Esophagus (tissue), 2 donors: ENCODE data around the gene DSN1. TPM values are rescaled to one million over a fixed set of nuclear protein-coding genes. Genes with fewer than 3 reads are reported as not detected.

Experiments
- H3K27ac ChIP-seq, 2 donors: one replicate each; pipeline ENCODE4 v1.5.1; 2013; ENCODE audit warnings: low read depth in 2 of 2, mild to moderate bottlenecking in 2 of 2, inconsistent platforms in 1 of 2, low read length in 1 of 2, moderate library complexity in 1 of 2
- H3K27me3 ChIP-seq, 2 donors: one replicate each; pipeline ENCODE4 v1.6.1; 2013; ENCODE audit warnings: low read length in 2 of 2, control low read depth in 1 of 2, mild to moderate bottlenecking in 1 of 2; ENCODE audit not compliant: insufficient read depth in 2 of 2, control insufficient read depth in 1 of 2
- H3K36me3 ChIP-seq, 2 donors: one replicate each; pipeline ENCODE4 v1.6.1; 2013; ENCODE audit warnings: low read length in 1 of 2; ENCODE audit not compliant: control insufficient read depth in 2 of 2, insufficient read depth in 2 of 2
- H3K4me1 ChIP-seq, 2 donors: one replicate each; pipeline ENCODE4 v1.6.1; 2013; ENCODE audit warnings: low read length in 1 of 2; ENCODE audit not compliant: control insufficient read depth in 2 of 2, insufficient read depth in 2 of 2
- H3K4me3 ChIP-seq, 2 donors: one replicate each; pipeline ENCODE4 v1.5.1; 2013; ENCODE audit warnings: low read length in 2 of 2, mild to moderate bottlenecking in 2 of 2, low read depth in 1 of 2, moderate library complexity in 1 of 2
- H3K9me3 ChIP-seq, 2 donors: one replicate each; pipeline ENCODE4 v1.6.1; 2013; ENCODE audit warnings: mild to moderate bottlenecking in 2 of 2, low read depth in 1 of 2, low read length in 1 of 2, moderate library complexity in 1 of 2; ENCODE audit not compliant: control insufficient read depth in 2 of 2, insufficient read depth in 1 of 2
- WGBS, 2 donors: extraction: QIAGEN DNeasy Blood & Tissue Kit; methylation state at CpG; one replicate each; pipeline ENCODE4 v1.1.7; 2013; 5-methylcytosine and 5-hydroxymethylcytosine counted together
- polyA plus RNA-seq, 2 donors: library from polyadenylated mRNA; stranded (reverse); fragments of 200-250 nt; gene quantifications; one replicate each; pipeline ENCODE4 v1.2.3, GENCODE V29; 2013
- donor health status: healthy with polysubstance abuse.
- donor health status: Bipolar disorder and iron deficiency.

The DSN1 gene
- polyA plus RNA-seq, 2 donors: 7.6 to 9.4 TPM

DNA sequence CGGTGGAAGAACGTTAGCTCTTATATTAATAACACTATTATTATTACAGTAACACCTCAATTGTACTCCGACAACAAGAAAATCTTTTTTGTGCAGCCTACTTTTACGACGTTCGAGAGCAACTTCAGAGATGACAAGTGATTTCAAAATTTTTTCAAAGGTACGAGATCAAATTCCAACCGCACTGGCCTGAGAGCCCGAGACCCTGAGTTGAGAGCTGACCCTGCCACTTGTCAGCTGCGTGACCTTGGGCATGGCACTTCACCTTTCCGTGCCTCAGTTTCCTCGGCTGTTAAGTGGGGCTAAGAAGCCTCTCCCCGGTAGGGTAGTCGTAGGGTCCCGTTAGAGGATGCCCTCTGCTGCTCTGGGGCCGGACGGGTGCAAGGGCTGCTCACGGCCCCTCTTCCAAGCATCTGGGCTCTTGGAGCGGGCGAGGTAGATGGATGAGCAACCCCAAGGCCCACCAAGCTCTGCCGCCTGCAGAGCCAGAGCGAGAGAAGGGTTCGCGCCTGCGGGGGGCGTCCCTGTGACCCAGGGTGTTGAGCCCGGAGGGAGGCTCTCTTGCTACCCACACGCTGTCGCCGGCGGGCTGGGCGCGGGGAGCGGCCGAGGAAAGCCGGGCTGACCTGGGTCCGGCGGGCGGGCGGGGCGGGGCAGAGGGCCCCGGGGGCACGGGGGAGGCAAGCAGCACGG, 28.2 kb downstream of the DSN1 start:
- no peaks in the 10 kb centered on the region for H3K36me3 ChIP-seq
- H3K4me1 ChIP-seq: peaks cover 3% of the 10 kb centered on the region in 2 donors
- H3K27me3 ChIP-seq: no peaks in the 10 kb centered on the region
- H3K27ac ChIP-seq: peak overlapping the region; percentile 21 to 37
- peak overlapping the region; percentile 80 to 91 for H3K4me3 ChIP-seq
- WGBS, 2 donors: 4% methylated on average over 32 to 44 of the region's 44 CpGs
- H3K9me3 ChIP-seq: no peaks in the 10 kb centered on the region

DNA sequence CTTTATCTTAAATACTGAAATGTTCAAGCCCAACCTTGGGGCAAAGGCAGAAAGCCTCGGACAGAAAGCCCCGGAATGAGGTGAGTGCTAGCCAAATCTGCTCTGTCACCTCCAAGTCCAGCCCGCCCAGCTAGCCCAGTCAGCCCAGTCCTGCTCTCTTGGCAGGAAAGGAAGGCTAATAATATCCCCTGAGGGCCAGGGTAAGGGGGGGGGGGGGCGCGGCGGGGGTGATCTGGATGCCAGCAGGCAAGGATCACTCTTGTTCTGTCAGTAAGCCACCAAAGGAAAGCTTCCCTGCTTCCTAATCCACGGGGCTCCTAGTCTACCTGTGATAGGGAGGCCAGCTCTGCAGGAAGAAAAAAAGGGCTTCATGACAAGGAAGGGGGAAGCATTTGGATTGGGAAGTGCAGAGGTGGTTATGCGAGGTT, 28.8 kb downstream of the DSN1 start:
- no peak overlapping the region for H3K27ac ChIP-seq
- peak overlapping the region; percentile 80 to 91 for H3K4me3 ChIP-seq
- WGBS, 2 donors: 10 to 16% methylated on average over 6 to 8 of the region's 8 CpGs
- no peaks in the 10 kb centered on the region for H3K27me3 ChIP-seq
- no peaks in the 10 kb centered on the region for H3K36me3 ChIP-seq
- H3K9me3 ChIP-seq: no peaks in the 10 kb centered on the region
- peaks cover 3% of the 10 kb centered on the region in 2 donors for H3K4me1 ChIP-seq

DNA sequence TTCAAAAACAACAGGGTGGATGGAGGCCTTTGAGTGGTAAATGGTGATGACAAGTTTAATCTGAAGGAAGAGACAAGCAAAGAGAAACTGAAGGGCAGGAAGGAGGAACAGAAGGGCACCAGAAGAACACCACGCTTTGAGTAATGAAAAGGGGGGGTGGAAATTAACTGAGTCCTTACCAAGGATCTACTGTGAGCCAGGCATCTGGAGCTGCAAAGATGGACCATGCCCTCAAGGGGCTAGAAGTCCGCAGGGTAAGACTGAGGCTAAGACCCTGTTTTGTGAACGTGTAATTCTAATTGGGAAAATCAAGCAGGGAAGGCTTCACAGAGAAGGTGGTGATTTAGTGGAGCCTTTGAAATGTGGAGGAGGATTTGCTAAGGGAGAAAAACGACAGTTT, 29.3 kb downstream of the DSN1 start:
- H3K4me3 ChIP-seq: no peak overlapping the region
- 71 to 84% methylated on average over 4 of the region's 4 CpGs for WGBS, 2 donors
- no peak overlapping the region for H3K27ac ChIP-seq

DNA sequence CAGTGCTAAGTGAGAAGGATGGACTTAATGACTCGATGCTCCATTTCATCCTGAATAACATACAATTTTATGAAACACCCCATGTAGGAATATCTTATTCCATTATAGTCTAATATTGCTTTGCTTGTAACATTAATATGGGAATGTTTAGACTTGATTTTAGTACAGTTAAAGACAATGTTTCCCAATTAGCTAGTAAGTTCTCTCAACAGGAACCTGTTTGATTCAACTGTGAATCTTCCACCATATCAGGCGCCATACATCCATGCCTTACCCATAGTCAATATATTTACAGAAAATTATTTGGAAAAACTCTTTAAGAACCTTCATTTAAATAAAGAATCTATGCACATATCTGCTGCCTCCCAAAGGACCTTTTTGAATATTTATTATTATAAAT, 31.0 kb downstream of the DSN1 start:
- H3K27ac ChIP-seq: no peak overlapping the region
- no peaks in the 10 kb centered on the region for H3K9me3 ChIP-seq
- H3K4me3 ChIP-seq: no peak overlapping the region
- no peaks in the 10 kb centered on the region for H3K36me3 ChIP-seq
- WGBS, 2 donors: 93 to 95% methylated on average over 2 of the region's 2 CpGs
- no peaks in the 10 kb centered on the region for H3K27me3 ChIP-seq
- H3K4me1 ChIP-seq: peaks cover 3% of the 10 kb centered on the region in 2 donors

More for the DNA sequence above, 29.3 kb downstream of the DSN1 start:
- no peaks in the 10 kb centered on the region for H3K36me3 ChIP-seq
- H3K9me3 ChIP-seq: no peaks in the 10 kb centered on the region
- H3K27me3 ChIP-seq: no peaks in the 10 kb centered on the region
- H3K4me1 ChIP-seq: peaks cover 3% of the 10 kb centered on the region in 2 donors

DNA sequence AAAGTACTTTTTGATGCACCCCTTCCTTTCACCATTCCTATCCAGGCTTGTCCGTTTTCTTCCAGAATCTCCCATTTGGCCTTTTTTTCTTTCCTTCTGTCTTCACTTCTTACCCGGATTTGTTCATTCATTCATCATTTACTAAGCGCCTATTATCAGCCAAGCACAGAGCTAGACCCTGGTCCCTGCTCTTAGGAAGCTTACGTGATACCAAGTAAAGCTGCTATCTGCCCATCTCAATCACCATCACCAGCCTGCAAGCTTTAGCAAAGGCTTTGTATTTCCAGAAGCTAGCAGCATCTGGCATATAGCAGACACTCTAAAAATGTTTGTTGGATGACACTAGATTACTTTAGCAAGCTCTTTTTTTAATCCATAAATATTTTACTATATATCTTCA, 32.5 kb downstream of the DSN1 start:
- 77 to 78% methylated on average over 4 of the region's 4 CpGs for WGBS, 2 donors
- Histone ChIP-seq H3K27me3 (no peaks in the 10 kb centered on the region), H3K4me3 (no peak overlapping the region), H3K27ac (no peak overlapping the region), H3K4me1 (peaks cover 3% of the 10 kb centered on the region in 2 donors), H3K36me3 (no peaks in the 10 kb centered on the region), H3K9me3 (no peaks in the 10 kb centered on the region)

DNA sequence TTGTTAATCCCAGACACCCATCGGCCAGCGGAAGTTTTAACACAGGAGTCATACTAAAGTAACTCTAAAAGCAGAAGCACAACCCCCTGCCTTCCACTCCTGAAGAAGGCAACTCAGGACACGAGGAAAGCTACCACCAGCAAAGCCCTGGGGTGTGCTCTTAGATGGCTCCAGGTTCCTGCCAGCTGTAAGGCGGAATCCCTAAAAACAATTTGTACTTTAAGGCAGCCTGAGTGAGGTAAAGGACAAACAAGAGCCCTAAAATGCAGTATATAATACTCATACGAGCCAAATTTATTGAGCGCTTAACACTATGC, 36.4 kb downstream of the DSN1 start:
- H3K36me3 ChIP-seq: no peaks in the 10 kb centered on the region
- H3K4me1 ChIP-seq: no peaks in the 10 kb centered on the region
- H3K27ac ChIP-seq: no peak overlapping the region
- WGBS, 2 donors: 91 to 95% methylated on average over 6 of the region's 6 CpGs
- H3K27me3 ChIP-seq: no peaks in the 10 kb centered on the region
- no peaks in the 10 kb centered on the region for H3K9me3 ChIP-seq
- H3K4me3 ChIP-seq: no peak overlapping the region

DNA sequence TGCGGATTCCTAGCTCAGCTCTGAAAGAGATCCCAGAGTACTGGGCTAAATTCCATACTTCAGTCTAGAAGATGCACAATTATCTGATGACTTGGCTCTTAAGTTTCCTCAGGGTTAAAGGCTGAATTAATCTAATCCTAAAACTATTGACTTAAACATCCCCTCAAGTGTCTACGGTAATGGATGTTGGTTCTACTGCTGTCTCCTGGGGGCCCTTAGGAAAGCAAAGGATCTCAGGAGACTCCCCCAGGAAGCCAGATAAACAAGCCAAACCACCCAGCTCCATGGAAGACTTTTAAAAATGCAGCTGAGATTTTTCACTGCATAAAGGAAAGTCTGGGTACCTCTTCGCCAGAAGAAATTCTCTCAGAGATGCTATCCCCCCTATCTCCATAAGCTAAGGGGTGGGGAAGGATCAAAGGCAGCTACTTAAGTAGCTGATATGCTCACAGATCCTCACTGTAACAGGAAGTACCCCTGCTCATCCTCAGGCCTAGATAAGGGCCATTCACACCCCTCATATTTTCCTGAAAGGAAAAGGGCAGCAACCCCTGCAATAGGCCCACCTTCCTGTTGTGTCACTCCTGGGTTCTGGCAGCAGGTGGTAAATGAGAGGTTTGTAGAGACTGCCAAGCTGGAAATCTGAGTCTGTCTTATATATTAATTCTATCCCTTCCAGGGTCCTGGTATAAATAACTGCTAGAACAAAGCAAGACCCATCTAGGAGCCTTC, 36.9 kb downstream of the DSN1 start:
- Histone ChIP-seq H3K36me3 (no peaks in the 10 kb centered on the region), H3K27me3 (no peaks in the 10 kb centered on the region), H3K27ac (no peak overlapping the region), H3K9me3 (no peaks in the 10 kb centered on the region), H3K4me3 (no peak overlapping the region), H3K4me1 (no peaks in the 10 kb centered on the region)
- 77 to 78% methylated on average over 3 of the region's 3 CpGs for WGBS, 2 donors

DNA sequence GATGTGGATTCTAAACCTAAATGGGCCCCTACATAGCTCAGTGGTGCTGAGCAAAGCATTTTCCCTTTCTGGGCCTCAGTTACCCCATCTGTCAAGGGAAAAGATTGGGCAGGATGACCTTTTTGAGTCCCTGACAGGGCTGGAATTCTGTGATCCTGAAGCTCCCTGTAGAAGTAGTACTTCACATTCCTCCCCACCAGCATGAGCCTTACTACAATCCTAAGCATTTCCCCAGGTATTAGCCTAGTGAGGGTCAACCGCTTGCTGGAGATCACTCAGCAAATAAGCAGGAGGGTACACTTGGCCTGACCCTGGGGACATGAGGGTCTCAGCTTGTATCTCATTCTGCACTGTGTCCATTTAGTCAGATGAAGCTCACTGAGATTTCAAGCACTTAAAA, 41.1 kb downstream of the DSN1 start:
- Histone ChIP-seq H3K4me3 (no peak overlapping the region), H3K9me3 (no peaks in the 10 kb centered on the region)

DNA sequence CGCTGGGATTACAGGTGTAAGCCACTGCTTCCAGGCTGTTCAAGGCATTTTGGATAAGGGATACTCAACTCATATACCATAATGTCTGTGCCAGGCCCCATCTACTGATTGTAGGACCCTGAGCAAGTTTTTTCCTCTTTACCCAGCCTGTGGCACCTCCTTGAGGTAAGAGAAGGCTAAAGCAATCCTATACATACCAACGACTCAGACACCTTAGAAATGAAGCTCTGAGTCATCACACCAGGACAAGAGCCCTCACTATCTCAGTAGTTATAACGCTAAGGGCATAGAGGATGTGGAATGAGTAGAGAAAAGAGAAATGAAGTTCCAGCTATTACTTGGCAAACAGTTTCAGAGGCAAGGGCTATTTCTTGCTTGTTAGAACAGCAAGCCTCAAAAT, 44.6 kb downstream of the DSN1 start:
- Histone ChIP-seq H3K4me3 (no peak overlapping the region), H3K4me1 (no peaks in the 10 kb centered on the region), H3K27ac (no peak overlapping the region), H3K36me3 (no peaks in the 10 kb centered on the region), H3K27me3 (no peaks in the 10 kb centered on the region), H3K9me3 (no peaks in the 10 kb centered on the region)
- whole genome bisulfite sequencing, 2 donors: 59 to 62% methylated on average over 3 of the region's 3 CpGs

More for the DNA sequence above, 41.1 kb downstream of the DSN1 start:
- no peaks in the 10 kb centered on the region for H3K27me3 ChIP-seq
- 97 to 100% methylated on average over 1 of the region's 1 CpG for WGBS, 2 donors
- H3K27ac ChIP-seq: no peak overlapping the region
- H3K4me1 ChIP-seq: no peaks in the 10 kb centered on the region
- H3K36me3 ChIP-seq: no peaks in the 10 kb centered on the region

DNA sequence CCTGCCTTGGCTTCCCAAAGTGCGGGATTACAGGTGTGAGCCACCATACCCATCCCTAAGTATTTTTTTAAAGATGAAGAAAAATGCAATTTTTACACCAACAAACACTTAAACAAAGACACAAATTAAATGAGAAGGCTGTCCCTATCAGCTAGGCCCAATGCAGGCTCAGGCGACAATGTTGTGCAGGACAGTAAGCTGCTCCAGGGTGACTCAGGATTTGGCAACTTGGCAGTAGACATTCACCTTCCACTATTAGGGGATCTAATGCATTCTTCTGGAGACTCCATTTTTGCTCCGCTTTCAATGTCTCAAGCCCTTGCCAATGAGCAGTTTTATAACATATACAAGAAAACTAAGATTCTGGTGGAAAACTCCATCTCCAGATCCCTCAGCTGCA, 47.4 kb downstream of the DSN1 start:
- Histone ChIP-seq H3K27ac (no peak overlapping the region), H3K36me3 (peaks cover 0 to 2% of the 10 kb centered on the region in 2 donors), H3K4me1 (no peaks in the 10 kb centered on the region), H3K4me3 (no peak overlapping the region), H3K9me3 (no peaks in the 10 kb centered on the region), H3K27me3 (no peaks in the 10 kb centered on the region)
- 92 to 93% methylated on average over 3 of the region's 3 CpGs for WGBS, 2 donors
